CD4-positive, alpha-beta T cell (primary cell): ENCODE results near the gene SMOC2. TPM values are rescaled to one million over a fixed set of nuclear protein-coding genes. Genes with fewer than 3 reads are reported as not detected.

ENCODE experiments used
- ATAC-seq: fragments of 200-7000 bp; cut with Tn5 transposase; one replicate; pipeline ENCODE4 v1.10.0; 2022; ENCODE audit warnings: mild to moderate bottlenecking; ENCODE audit not compliant: poor library complexity
- CTCF ChIA-PET: fragments of 350-600 bp; sonication (Branson Sonifier 250); formaldehyde crosslinking; loops from one replicate; lab custom pipeline; 2021; ENCODE audit warnings: antibody characterized with exemption, inconsistent platforms; lab: Charles Lee
- POLR2A ChIA-PET: fragments of 350-600 bp; sonication (Branson Sonifier 250); formaldehyde crosslinking; loops from one replicate; lab custom pipeline; 2021; ENCODE audit warnings: antibody characterized with exemption, inconsistent platforms; lab: Charles Lee
- DNase-seq, 14 experiments: peaks; one replicate each; pipeline ENCODE4 v3.0.0-alpha.2; 2013 to 2020; ENCODE audit warnings: mixed read lengths in 2 of 14
- H3K27ac ChIP-seq, 2 donors: one replicate each; pipeline versions ENCODE4 v1.5.1 to v1.7.0; 2013; ENCODE audit warnings: low read length in 2 of 2, low read depth in 1 of 2, mild to moderate bottlenecking in 1 of 2
- H3K27me3 ChIP-seq, 2 experiments: 1 replicate in 1 of 2; 2 replicates in 1 of 2; pipeline versions ENCODE4 v1.6.1 to v1.7.0; 2013; ENCODE audit warnings: low read length in 2 of 2, control low read depth in 1 of 2, mild to moderate bottlenecking in 1 of 2, moderate library complexity in 1 of 2; ENCODE audit not compliant: insufficient read depth in 2 of 2, control insufficient read depth in 1 of 2
- H3K36me3 ChIP-seq: one replicate; pipeline ENCODE4 v1.6.1; 2013; ENCODE audit warnings: low read length, control low read depth; ENCODE audit not compliant: insufficient read depth
- H3K4me1 ChIP-seq: one replicate; pipeline ENCODE4 v1.6.1; 2013; ENCODE audit warnings: low read length, control low read depth; ENCODE audit not compliant: insufficient read depth
- H3K4me3 ChIP-seq: one replicate; pipeline ENCODE4 v1.5.1; 2013; ENCODE audit warnings: mild to moderate bottlenecking, low read length, moderate library complexity
- H3K9me3 ChIP-seq, 2 experiments: 1 replicate in 1 of 2; 2 replicates in 1 of 2; pipeline versions ENCODE4 v1.6.1 to v1.7.0; 2013; ENCODE audit warnings: low read length in 2 of 2, mild to moderate bottlenecking in 2 of 2, control low read depth in 1 of 2, moderate library complexity in 1 of 2; ENCODE audit not compliant: control insufficient read depth in 1 of 2, insufficient read depth in 1 of 2
- H3K27ac Mint-ChIP-seq: one replicate; pipeline ENCODE4 v1.8.0; 2020; ENCODE audit warnings: mixed read lengths
- H3K27me3 Mint-ChIP-seq: one replicate; pipeline ENCODE4 v1.8.0; 2021; ENCODE audit warnings: mixed read lengths
- H3K36me3 Mint-ChIP-seq: one replicate; pipeline ENCODE4 v1.8.0; 2021; ENCODE audit warnings: low read depth, mixed read lengths
- H3K4me1 Mint-ChIP-seq: one replicate; pipeline ENCODE4 v1.8.0; 2021; ENCODE audit warnings: low read depth, mixed read lengths
- H3K4me3 Mint-ChIP-seq: one replicate; pipeline ENCODE4 v1.8.0; 2020; ENCODE audit warnings: mild to moderate bottlenecking, mixed read lengths
- H3K9me3 Mint-ChIP-seq: one replicate; pipeline ENCODE4 v1.8.0; 2020; ENCODE audit warnings: mixed read lengths
- CTCF ChIP-seq: fragments of 200-600 bp; IDR thresholded peaks from one replicate; pipeline ENCODE4 v1.8.0; 2022; ENCODE audit warnings: antibody characterized with exemption, mild to moderate bottlenecking
- intact Hi-C, 2 experiments: fragments of 100-400 bp; cut with DNase I in 1 of 2; cut with micrococcal nuclease in 1 of 2; formaldehyde crosslinking; loops; one replicate each; pipeline versions ENCODE4 v1.15.1 to v1.9.0; 2023 to 2025; cut with DNase I, micrococcal nuclease
- total RNA-seq, 174 experiments: library from RNA in 2 of 174; stranded (reverse) in 2 of 174; gene quantifications; one replicate each; pipeline ENCODE4 v1.2.3 and lab custom pipeline; 2021 to 2026

The SMOC2 gene
- total RNA-seq, 2 experiments from 2014 or later: not detected

GRCh38 chr6:168706471-168707177 lies 265.6 kb downstream of the SMOC2 start:
- Histone ChIP-seq H3K27ac (no peak overlapping the region), H3K4me1 (no peaks in the 10 kb centered on the region), H3K27me3 (no peaks in the 10 kb centered on the region), H3K4me3 (no peak overlapping the region), H3K9me3 (peaks cover 0 to 16% of the 10 kb centered on the region in 2 experiments), H3K36me3 (no peaks in the 10 kb centered on the region)
- H3K36me3 Mint-ChIP-seq: no peaks in the 10 kb centered on the region
- TF ChIP-seq CTCF: no peak
- ChIA-PET CTCF (no interaction called here), POLR2A (no interaction called here)
- intact Hi-C loops: no loop called here
- H3K4me3 Mint-ChIP-seq: no peak overlapping the region
- no peak overlapping the region for H3K27ac Mint-ChIP-seq
- H3K9me3 Mint-ChIP-seq: no peaks in the 10 kb centered on the region
- H3K27me3 Mint-ChIP-seq: peaks cover 19% of the 10 kb centered on the region
- ATAC-seq (no peak), DNase-seq (no peak)
- H3K4me1 Mint-ChIP-seq: no peaks in the 10 kb centered on the region

- Mint-ChIP-seq H3K36me3 (no peaks in the 10 kb centered on the region), H3K4me1 (no peaks in the 10 kb centered on the region), H3K9me3 (no peaks in the 10 kb centered on the region), H3K27ac (no peak overlapping the region), H3K4me3 (no peak overlapping the region), H3K27me3 (peaks cover 27% of the 10 kb centered on the region)
- Histone ChIP-seq H3K4me3 (no peak overlapping the region), H3K9me3 (peaks cover 0 to 16% of the 10 kb centered on the region in 2 experiments), H3K36me3 (no peaks in the 10 kb centered on the region), H3K27ac (no peak overlapping the region), H3K27me3 (no peaks in the 10 kb centered on the region), H3K4me1 (no peaks in the 10 kb centered on the region)
- ATAC-seq (no peak), DNase-seq (no peak)
- ChIA-PET POLR2A (no interaction called here), CTCF (no interaction called here)
- intact Hi-C loops: no loop called here
- TF ChIP-seq CTCF: no peak
Observed at GRCh38 chr6:168708526-168708925, 267.5 kb downstream of the SMOC2 start.

GRCh38 chr6:168708984-168709383 lies 268.0 kb downstream of the SMOC2 start:
- Histone ChIP-seq H3K27me3 (no peaks in the 10 kb centered on the region), H3K27ac (no peak overlapping the region), H3K9me3 (peaks cover 0 to 15% of the 10 kb centered on the region in 2 experiments), H3K4me3 (no peak overlapping the region), H3K36me3 (no peaks in the 10 kb centered on the region), H3K4me1 (no peaks in the 10 kb centered on the region)
- H3K27me3 Mint-ChIP-seq: peaks cover 27% of the 10 kb centered on the region
- ATAC-seq (no peak), DNase-seq (no peak)
- intact Hi-C loops: no loop called here
- POLR2A ChIA-PET: no interaction called here
- no peak overlapping the region for H3K27ac Mint-ChIP-seq
- H3K9me3 Mint-ChIP-seq: no peaks in the 10 kb centered on the region
- no peak overlapping the region for H3K4me3 Mint-ChIP-seq
- no peaks in the 10 kb centered on the region for H3K4me1 Mint-ChIP-seq
- TF ChIP-seq CTCF: no peak
- H3K36me3 Mint-ChIP-seq: no peaks in the 10 kb centered on the region
- CTCF ChIA-PET: no interaction called here
